K562 (cell line): ENCODE data around the gene TBL1X. TPM values are rescaled to one million over a fixed set of nuclear protein-coding genes. Genes with fewer than 3 reads are reported as not detected.

Experiments used
- ARHGAP35 ChIP-seq: fragments of 450-650 bp; IDR thresholded peaks from 2 replicates; pipeline ENCODE4 v1.6.1; 2018; ENCODE audit not compliant: partially characterized antibody
- CBX8 ChIP-seq: fragments of 200-600 bp; sonication (generic); IDR thresholded peaks from 2 replicates; pipeline ENCODE4 v1.6.1; 2012; ENCODE audit warnings: borderline replicate concordance, mixed run types, low read depth, mild to moderate bottlenecking, moderate library complexity, mixed read lengths, low read length, control low read depth, inconsistent platforms; ENCODE audit not compliant: poor library complexity, severe bottlenecking; ENCODE audit errors: extremely low read depth
- CHCHD3 ChIP-seq: fragments of 250-450 bp; sonication (Bioruptor Pico); IDR thresholded peaks from 2 replicates; pipeline ENCODE4 v2.1.2; 2022; ENCODE audit warnings: mild to moderate bottlenecking
- E2F3 ChIP-seq: fragments of 250-450 bp; sonication (Bioruptor Pico); IDR thresholded peaks from 2 replicates; pipeline ENCODE4 v1.4.0; 2020; ENCODE audit warnings: mild to moderate bottlenecking
- FOXK1 ChIP-seq: sonication (generic); formaldehyde crosslinking; IDR thresholded peaks from 2 replicates; pipeline ENCODE4 v1.8.0; 2022; ENCODE audit warnings: missing genetic modification reagents, mild to moderate bottlenecking, borderline replicate concordance
- HMBOX1 ChIP-seq: sonication (generic); IDR thresholded peaks from 2 replicates; pipeline ENCODE4 v1.6.1; 2016
- HNRNPL ChIP-seq: fragments of 200-400 bp; formaldehyde crosslinking; IDR thresholded peaks from 2 replicates; pipeline ENCODE4 v1.6.1; 2017; ENCODE audit warnings: low read depth, mild to moderate bottlenecking, low read length
- HSF4 ChIP-seq: fragments of 250-450 bp; sonication (Bioruptor Pico); IDR thresholded peaks from 2 replicates; pipeline ENCODE4 v2.1.2; 2022; ENCODE audit warnings: mild to moderate bottlenecking, moderate library complexity, borderline replicate concordance
- MCM2 ChIP-seq: fragments of 450-650 bp; IDR thresholded peaks from 2 replicates; pipeline ENCODE4 v1.6.1; 2017; ENCODE audit warnings: low read depth, mild to moderate bottlenecking
- NCOR1 ChIP-seq: fragments of 450-650 bp; IDR thresholded peaks from 2 replicates; pipeline ENCODE4 v1.6.1; 2016; ENCODE audit warnings: mild to moderate bottlenecking, moderate library complexity
- NR1H2 ChIP-seq: sonication (generic); formaldehyde crosslinking; IDR thresholded peaks from 2 replicates; pipeline ENCODE4 v1.4.0; 2020; ENCODE audit warnings: mild to moderate bottlenecking, missing genetic modification reagents
- NR2C2 ChIP-seq, 2 experiments: fragments of 200-800 bp in 1 of 2; sonication (Bioruptor generic) in 1 of 2; sonication (generic) in 1 of 2; formaldehyde crosslinking in 1 of 2; IDR thresholded peaks; 2 replicates each; pipeline versions ENCODE4 v1.6.1 to v1.8.0; 2016 to 2022; ENCODE audit warnings: mild to moderate bottlenecking in 1 of 2, missing compliant biosample characterization in 1 of 2, missing genetic modification characterization in 1 of 2, missing genetic modification reagents in 1 of 2
- NUFIP1 ChIP-seq: fragments of 450-650 bp; IDR thresholded peaks from 2 replicates; pipeline ENCODE4 v1.6.1; 2018; ENCODE audit not compliant: partially characterized antibody
- PPARD ChIP-seq: fragments of 250-450 bp; sonication (Bioruptor Pico); IDR thresholded peaks from 2 replicates; pipeline ENCODE4 v1.8.0; 2022; ENCODE audit warnings: inconsistent platforms, mild to moderate bottlenecking, moderate library complexity
- PTTG1 ChIP-seq: fragments of 450-650 bp; IDR thresholded peaks from 2 replicates; pipeline ENCODE4 v1.6.1; 2016; ENCODE audit warnings: low read depth, mild to moderate bottlenecking, missing genetic modification characterization, missing compliant biosample characterization
- RBM17 ChIP-seq: fragments of 200-400 bp; formaldehyde crosslinking; IDR thresholded peaks from 2 replicates; pipeline ENCODE4 v1.6.1; 2017; ENCODE audit warnings: low read depth, mild to moderate bottlenecking, low read length, borderline replicate concordance
- TEAD4 ChIP-seq, 2 experiments: sonication (generic) in 1 of 2; formaldehyde crosslinking in 1 of 2; IDR thresholded peaks; 2 replicates each; pipeline versions ENCODE4 v1.6.1 to v1.8.0; 2012 to 2022; ENCODE audit warnings: borderline replicate concordance in 1 of 2, inconsistent platforms in 1 of 2, low read length in 1 of 2, mild to moderate bottlenecking in 1 of 2, missing genetic modification reagents in 1 of 2
- ZNF644 ChIP-seq: fragments of 200-800 bp; sonication (Bioruptor generic); IDR thresholded peaks from 2 replicates; pipeline ENCODE4 v1.6.1; 2016; ENCODE audit warnings: low read depth, missing genetic modification characterization, missing compliant biosample characterization
- ZNF778 ChIP-seq: fragments of 450-650 bp; formaldehyde crosslinking; IDR thresholded peaks from 2 replicates; pipeline ENCODE4 v1.4.0; 2020; ENCODE audit warnings: mild to moderate bottlenecking, moderate library complexity
- polyA plus RNA-seq, 8 experiments: library from polyadenylated mRNA; depleted of rRNA in 4 of 8; stranded (reverse) in 5 of 8; unstranded in 3 of 8; fragments of >200 nt; fragmentation: Nextera tagmentation in 2 of 8; fragmentation: Illumina TruSeq in 1 of 8; extraction: Ambion mirVana in 2 of 8; extraction: Trizol in 1 of 8; gene quantifications; 2 replicates each; pipeline versions ENCODE4 v1.2.1 to v1.2.3, GENCODE V29; 2011 to 2014; ENCODE audit warnings: inconsistent platforms in 1 of 8, missing spikeins in 1 of 8
- total RNA-seq, 7 experiments: library from RNA; depleted of rRNA in 6 of 7; stranded (reverse); fragments of >200 nt in 6 of 7; fragmentation: Illumina TruSeq in 2 of 7; extraction: Trizol in 2 of 7; gene quantifications; 2 replicates each; pipeline versions ENCODE4 v1.2.1 to v1.2.3, GENCODE V29; 2011 to 2021; ENCODE audit warnings: low replicate concordance in 1 of 7
- TF ChIP-seq, protein P1 (sequence below): fragments of 200-800 bp; sonication (Bioruptor generic); IDR thresholded peaks from 2 replicates; pipeline ENCODE4 v1.6.1; 2017; ENCODE audit warnings: missing genetic modification characterization, missing compliant biosample characterization
- TF ChIP-seq, protein P2 (sequence below): fragments of 450-650 bp; IDR thresholded peaks from 2 replicates; pipeline ENCODE4 v1.6.1; 2017; ENCODE audit warnings: antibody characterized with exemption, mild to moderate bottlenecking

TBL1X gene
- total and polyA plus RNA-seq, 9 of the 15 experiments (the other 6 are each of a cell fraction or from before 2014, with no cell fraction given) = 6.0 to 49.6 (median 19.7) TPM

- TF ChIP-seq, protein P1, sequence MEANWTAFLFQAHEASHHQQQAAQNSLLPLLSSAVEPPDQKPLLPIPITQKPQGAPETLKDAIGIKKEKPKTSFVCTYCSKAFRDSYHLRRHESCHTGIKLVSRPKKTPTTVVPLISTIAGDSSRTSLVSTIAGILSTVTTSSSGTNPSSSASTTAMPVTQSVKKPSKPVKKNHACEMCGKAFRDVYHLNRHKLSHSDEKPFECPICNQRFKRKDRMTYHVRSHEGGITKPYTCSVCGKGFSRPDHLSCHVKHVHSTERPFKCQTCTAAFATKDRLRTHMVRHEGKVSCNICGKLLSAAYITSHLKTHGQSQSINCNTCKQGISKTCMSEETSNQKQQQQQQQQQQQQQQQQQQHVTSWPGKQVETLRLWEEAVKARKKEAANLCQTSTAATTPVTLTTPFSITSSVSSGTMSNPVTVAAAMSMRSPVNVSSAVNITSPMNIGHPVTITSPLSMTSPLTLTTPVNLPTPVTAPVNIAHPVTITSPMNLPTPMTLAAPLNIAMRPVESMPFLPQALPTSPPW = peak; percentile 65
- TF ChIP-seq HNRNPL (no peak), ZNF778 (CRISPR knock-in tag) (no peak), NR1H2 (CRISPR knock-in tag) (no peak), E2F3 (no peak), NCOR1 (peak; percentile 90), HSF4 (CRISPR knock-in tag) (no peak), CBX8 (no peak), RBM17 (no peak), FOXK1 (no peak), HMBOX1 (0 out of 2 replicates have a peak, but pooled peaks have one; percentile 37), PTTG1 (tag) (no peak), MCM2 (no peak), NUFIP1 (no peak), PPARD (CRISPR knock-in tag) (no peak), TEAD4 (IDR thresholded peaks at IDR 0.05; ENCODE audit: low read length) (peak; percentile 92), TEAD4 (CRISPR knock-in tag; IDR thresholded peaks at IDR 0.05; ENCODE audit: borderline replicate concordance) (no peak), CHCHD3 (CRISPR knock-in tag) (no peak), ARHGAP35 (no peak), NR2C2 (CRISPR knock-in tag; IDR thresholded peaks at IDR 0.05) (no peak), NR2C2 (tag; IDR thresholded peaks at IDR 0.05) (no peak), ZNF644 (tag) (peak; percentile 67; the same call in 1 of the 2 replicates)
- TF ChIP-seq, protein P2, sequence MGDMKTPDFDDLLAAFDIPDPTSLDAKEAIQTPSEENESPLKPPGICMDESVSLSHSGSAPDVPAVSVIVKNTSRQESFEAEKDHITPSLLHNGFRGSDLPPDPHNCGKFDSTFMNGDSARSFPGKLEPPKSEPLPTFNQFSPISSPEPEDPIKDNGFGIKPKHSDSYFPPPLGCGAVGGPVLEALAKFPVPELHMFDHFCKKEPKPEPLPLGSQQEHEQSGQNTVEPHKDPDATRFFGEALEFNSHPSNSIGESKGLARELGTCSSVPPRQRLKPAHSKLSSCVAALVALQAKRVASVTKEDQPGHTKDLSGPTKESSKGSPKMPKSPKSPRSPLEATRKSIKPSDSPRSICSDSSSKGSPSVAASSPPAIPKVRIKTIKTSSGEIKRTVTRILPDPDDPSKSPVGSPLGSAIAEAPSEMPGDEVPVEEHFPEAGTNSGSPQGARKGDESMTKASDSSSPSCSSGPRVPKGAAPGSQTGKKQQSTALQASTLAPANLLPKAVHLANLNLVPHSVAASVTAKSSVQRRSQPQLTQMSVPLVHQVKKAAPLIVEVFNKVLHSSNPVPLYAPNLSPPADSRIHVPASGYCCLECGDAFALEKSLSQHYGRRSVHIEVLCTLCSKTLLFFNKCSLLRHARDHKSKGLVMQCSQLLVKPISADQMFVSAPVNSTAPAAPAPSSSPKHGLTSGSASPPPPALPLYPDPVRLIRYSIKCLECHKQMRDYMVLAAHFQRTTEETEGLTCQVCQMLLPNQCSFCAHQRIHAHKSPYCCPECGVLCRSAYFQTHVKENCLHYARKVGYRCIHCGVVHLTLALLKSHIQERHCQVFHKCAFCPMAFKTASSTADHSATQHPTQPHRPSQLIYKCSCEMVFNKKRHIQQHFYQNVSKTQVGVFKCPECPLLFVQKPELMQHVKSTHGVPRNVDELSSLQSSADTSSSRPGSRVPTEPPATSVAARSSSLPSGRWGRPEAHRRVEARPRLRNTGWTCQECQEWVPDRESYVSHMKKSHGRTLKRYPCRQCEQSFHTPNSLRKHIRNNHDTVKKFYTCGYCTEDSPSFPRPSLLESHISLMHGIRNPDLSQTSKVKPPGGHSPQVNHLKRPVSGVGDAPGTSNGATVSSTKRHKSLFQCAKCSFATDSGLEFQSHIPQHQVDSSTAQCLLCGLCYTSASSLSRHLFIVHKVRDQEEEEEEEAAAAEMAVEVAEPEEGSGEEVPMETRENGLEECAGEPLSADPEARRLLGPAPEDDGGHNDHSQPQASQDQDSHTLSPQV = no peak
Observed at GRCh38 chrX:9515973-9516538, 51.2 kb downstream of the TBL1X start (continued).
